HEK293 (cell line): ENCODE measurements around the gene ABHD16A.

Source experiments
- CTCF ChIA-PET: fragments of 350-600 bp; formaldehyde crosslinking; extraction: SDS; loops from one replicate; lab custom pipeline; 2021; ENCODE audit warnings: antibody characterized with exemption; lab: Yijun Ruan, JAX
- POLR2A ChIA-PET: fragments of 300-600 bp; formaldehyde crosslinking; extraction: SDS; loops from one replicate; lab custom pipeline; 2020; ENCODE audit warnings: antibody characterized with exemption, inconsistent platforms; lab: Yijun Ruan, JAX
- H3K27ac ChIP-seq: fragments of 200-500 bp; sonication (Bioruptor generic); 2 replicates; pipeline ENCODE4 v1.5.1; 2014; ENCODE audit warnings: low read depth, low read length, control low read depth, inconsistent platforms; ENCODE audit errors: extremely low read depth
- H3K36me3 ChIP-seq, 2 experiments: fragments of 200-500 bp in 1 of 2; sonication (Bioruptor generic) in 1 of 2; 1 replicate in 1 of 2; 2 replicates in 1 of 2; pipeline ENCODE4 v1.5.1; 2014 to 2017; ENCODE audit warnings: inconsistent platforms in 2 of 2, low read length in 2 of 2; ENCODE audit not compliant: control insufficient read depth in 2 of 2, insufficient read depth in 1 of 2
- H3K4me1 ChIP-seq: fragments of 200-500 bp; sonication (Bioruptor generic); 2 replicates; pipeline ENCODE4 v1.5.1; 2014; ENCODE audit warnings: mild to moderate bottlenecking, low read length, inconsistent platforms; ENCODE audit not compliant: control insufficient read depth, insufficient read depth
- H3K4me3 ChIP-seq: 2 replicates; pipeline ENCODE4 v1.5.1; 2011; ENCODE audit warnings: low read depth, mild to moderate bottlenecking, control low read depth, low read length, moderate library complexity
- H3K9me3 ChIP-seq: fragments of 200-500 bp; sonication (Bioruptor generic); 2 replicates; pipeline ENCODE4 v1.5.1; 2014; ENCODE audit warnings: low read depth, low read length, inconsistent platforms; ENCODE audit not compliant: control insufficient read depth, insufficient read depth
- CTCF ChIP-seq: fragments of 450-650 bp; formaldehyde crosslinking; IDR thresholded peaks from 2 replicates; pipeline ENCODE4 v1.5.1; 2016; ENCODE audit warnings: missing biosample characterization, missing genetic modification characterization
- KLF10 ChIP-seq: fragments of 450-650 bp; IDR thresholded peaks from 2 replicates; pipeline ENCODE4 v1.5.1; 2018; ENCODE audit warnings: missing biosample characterization, mild to moderate bottlenecking, missing genetic modification characterization
- KLF7 ChIP-seq: fragments of 450-650 bp; formaldehyde crosslinking; IDR thresholded peaks from 2 replicates; pipeline ENCODE4 v1.5.1; 2016; ENCODE audit warnings: missing biosample characterization, missing genetic modification characterization, borderline replicate concordance
- MYNN ChIP-seq: fragments of 450-650 bp; formaldehyde crosslinking; IDR thresholded peaks from 2 replicates; pipeline ENCODE4 v1.5.1; 2016; ENCODE audit warnings: missing biosample characterization, missing genetic modification characterization, borderline replicate concordance
- OVOL3 ChIP-seq: fragments of 450-650 bp; formaldehyde crosslinking; IDR thresholded peaks from 2 replicates; pipeline ENCODE4 v1.5.1; 2016; ENCODE audit warnings: missing biosample characterization, missing genetic modification characterization
- PRDM10 ChIP-seq: fragments of 450-650 bp; formaldehyde crosslinking; IDR thresholded peaks from 2 replicates; pipeline ENCODE4 v1.5.1; 2016; ENCODE audit warnings: missing biosample characterization, missing genetic modification characterization
- SCRT2 ChIP-seq: fragments of 450-650 bp; formaldehyde crosslinking; IDR thresholded peaks from 2 replicates; pipeline ENCODE4 v1.5.1; 2016; ENCODE audit warnings: missing biosample characterization, missing genetic modification characterization
- TRIM28 ChIP-seq: IDR thresholded peaks from 2 replicates; pipeline ENCODE4 v1.6.1; 2011; ENCODE audit warnings: low read length, control low read depth, borderline replicate concordance
- ZBTB49 ChIP-seq: fragments of 450-650 bp; formaldehyde crosslinking; IDR thresholded peaks from 2 replicates; pipeline ENCODE4 v1.5.1; 2016; ENCODE audit warnings: missing biosample characterization, missing genetic modification characterization, low read depth
- ZNF148 ChIP-seq: fragments of 450-650 bp; formaldehyde crosslinking; IDR thresholded peaks from 2 replicates; pipeline ENCODE4 v1.5.0; 2017; ENCODE audit warnings: missing biosample characterization, missing genetic modification characterization, borderline replicate concordance
- ZNF184 ChIP-seq: fragments of 450-650 bp; IDR thresholded peaks from 2 replicates; pipeline ENCODE4 v1.5.1; 2018; ENCODE audit warnings: missing biosample characterization, mild to moderate bottlenecking, missing genetic modification characterization
- ZNF555 ChIP-seq: fragments of 450-650 bp; formaldehyde crosslinking; conservative IDR thresholded peaks from 2 replicates; pipeline ENCODE4 v1.5.1; 2017; ENCODE audit warnings: missing biosample characterization, mild to moderate bottlenecking, missing genetic modification characterization, inconsistent platforms
- ZNF610 ChIP-seq: fragments of 450-650 bp; formaldehyde crosslinking; IDR thresholded peaks from 2 replicates; pipeline ENCODE4 v1.5.1; 2016; ENCODE audit warnings: missing biosample characterization, missing genetic modification characterization, borderline replicate concordance
- ZNF624 ChIP-seq: fragments of 450-650 bp; formaldehyde crosslinking; IDR thresholded peaks from 2 replicates; pipeline ENCODE4 v1.5.1; 2017; ENCODE audit warnings: missing biosample characterization, missing genetic modification characterization
- ZNF658 ChIP-seq: fragments of 450-650 bp; formaldehyde crosslinking; IDR thresholded peaks from 2 replicates; pipeline ENCODE4; 2016; ENCODE audit warnings: missing biosample characterization, missing genetic modification characterization
- ZNF660 ChIP-seq: fragments of 450-650 bp; IDR thresholded peaks from 2 replicates; pipeline ENCODE4 v1.5.1; 2018; ENCODE audit warnings: missing biosample characterization, mild to moderate bottlenecking, missing genetic modification characterization
- ZNF747 ChIP-seq: fragments of 450-650 bp; formaldehyde crosslinking; IDR thresholded peaks from 2 replicates; pipeline ENCODE4 v1.5.1; 2016; ENCODE audit warnings: missing biosample characterization, missing genetic modification characterization
- ZNF768 ChIP-seq: fragments of 450-650 bp; formaldehyde crosslinking; IDR thresholded peaks from 2 replicates; pipeline ENCODE4 v1.5.1; 2018; ENCODE audit warnings: missing biosample characterization, mild to moderate bottlenecking, missing genetic modification characterization
- ZSCAN16 ChIP-seq: fragments of 450-650 bp; formaldehyde crosslinking; IDR thresholded peaks from 2 replicates; pipeline ENCODE4 v1.5.1; 2016; ENCODE audit warnings: missing biosample characterization, missing genetic modification characterization
- ZSCAN23 ChIP-seq: fragments of 450-650 bp; formaldehyde crosslinking; IDR thresholded peaks from 2 replicates; pipeline ENCODE4 v1.5.1; 2016; ENCODE audit warnings: missing biosample characterization, missing genetic modification characterization
- ZSCAN30 ChIP-seq: fragments of 450-650 bp; IDR thresholded peaks from 2 replicates; pipeline ENCODE4 v1.5.1; 2018; ENCODE audit warnings: missing biosample characterization, mild to moderate bottlenecking, missing genetic modification characterization, moderate library complexity
- ZSCAN4 ChIP-seq: fragments of 450-650 bp; formaldehyde crosslinking; IDR thresholded peaks from 2 replicates; pipeline ENCODE4 v1.5.1; 2017; ENCODE audit warnings: missing biosample characterization, missing genetic modification characterization

The ABHD16A gene

GRCh38 chr6:31739639-31740396 is 36.7 kb upstream of the ABHD16A start, which contains the start of gene MSH5 (continued):
- TF ChIP-seq ZNF148 (tag by site-specific recombination) (no peak), TRIM28 (no peak), ZSCAN4 (tag by site-specific recombination) (peak; percentile 51; the same call in 1 of the 2 replicates), SCRT2 (tag by site-specific recombination) (peak; percentile 100), KLF7 (tag by site-specific recombination) (peak; percentile 97)

GRCh38 chr6:31737991-31738979 is 35.2 kb upstream of the ABHD16A start:
- H3K4me3 ChIP-seq, result no peak overlapping the region
- peaks cover 35% of the 10 kb centered on the region for H3K4me1 ChIP-seq
- TF ChIP-seq OVOL3 (tag by site-specific recombination) (no peak), PRDM10 (peak; percentile 62), ZSCAN23 (no peak), ZNF747 (no peak), ZNF658 (tag by site-specific recombination) (no peak), ZBTB49 (no peak), MYNN (tag by site-specific recombination) (no peak), CTCF (no peak), ZNF768 (no peak), ZNF555 (tag by site-specific recombination) (no peak), ZNF624 (tag by site-specific recombination) (no peak), KLF10 (tag by site-specific recombination) (no peak), ZNF660 (tag by site-specific recombination) (no peak), ZSCAN16 (tag by site-specific recombination) (no peak), ZNF184 (tag by site-specific recombination) (no peak), ZNF610 (tag by site-specific recombination) (no peak), ZSCAN30 (tag by site-specific recombination) (no peak)

More at GRCh38 chr6:31737991-31738979, 35.2 kb upstream of the ABHD16A start:
- ChIA-PET CTCF (interaction anchor here (0.6 to 4.7 kb wide), 16 partner anchors 8 to 427 kb away, joined by 3 to 39 read pairs (median 4); partner anchors contain the start of genes CSNK2B, GPANK1, LY6G5C and VARS1), POLR2A (interaction anchor here (0.7 to 6.8 kb wide), 15 partner anchors 9 to 124 kb away, joined by 3 to 102 read pairs (median 4); partner anchors contain the start of genes ABHD16A, CSNK2B, DDAH2 and GPANK1)
- Histone ChIP-seq H3K36me3 (peaks cover 14 to 36% of the 10 kb centered on the region in 2 experiments; a peak in 2 of 3 replicates), H3K27ac (peak overlapping the region; percentile 63), H3K9me3 (no peaks in the 10 kb centered on the region)
